Fibroblast of mammary gland (primary cell): Measurements from ENCODE around the gene ZKSCAN2.

Experiments
- DNase-seq: peaks from one replicate; pipeline ENCODE4 v3.0.0-alpha.2; 2010; ENCODE audit warnings: low read depth
- H3K4me3 ChIP-seq: 2 replicates; pipeline ENCODE4 v1.5.1; 2011; ENCODE audit warnings: low read depth, mild to moderate bottlenecking, low read length, moderate library complexity; ENCODE audit not compliant: control insufficient read depth
- CTCF ChIP-seq: conservative IDR thresholded peaks from 2 replicates; pipeline ENCODE4 v1.5.1; 2011; ENCODE audit warnings: low read depth, low read length, inconsistent platforms; ENCODE audit not compliant: control insufficient read depth, insufficient read depth

ZKSCAN2 gene

GRCh38 chr16:25289466-25289865 lies 31.8 kb upstream of the ZKSCAN2 start:
- no peak overlapping the region for H3K4me3 ChIP-seq
- TF ChIP-seq CTCF = no peak
- DNase-seq = no peak

GRCh38 chr16:25279491-25279890 lies 21.8 kb upstream of the ZKSCAN2 start:
- no peak for DNase-seq
- no peak for TF ChIP-seq CTCF
- H3K4me3 ChIP-seq = no peak overlapping the region

GRCh38 chr16:25271421-25271820 lies 13.8 kb upstream of the ZKSCAN2 start:
- no peak for DNase-seq
- H3K4me3 ChIP-seq = no peak overlapping the region
- no peak for TF ChIP-seq CTCF

- DNase-seq = no peak
- TF ChIP-seq CTCF = no peak
- H3K4me3 ChIP-seq = no peak overlapping the region
Observed at GRCh38 chr16:25270577-25270976, 12.9 kb upstream of the ZKSCAN2 start.

GRCh38 chr16:25269879-25270278 lies 12.2 kb upstream of the ZKSCAN2 start:
- no peak for TF ChIP-seq CTCF
- no peak for DNase-seq
- H3K4me3 ChIP-seq = no peak overlapping the region

- no peak for TF ChIP-seq CTCF
- no peak overlapping the region for H3K4me3 ChIP-seq
- DNase-seq = no peak
Observed at GRCh38 chr16:25265968-25266367, 8.3 kb upstream of the ZKSCAN2 start.

- H3K4me3 ChIP-seq = no peak overlapping the region
- no peak for DNase-seq
- TF ChIP-seq CTCF = no peak
Observed at GRCh38 chr16:25264597-25264996, 7.0 kb upstream of the ZKSCAN2 start.
